ENCODE results near the gene PAGE3.

The PAGE3 gene, protein sequence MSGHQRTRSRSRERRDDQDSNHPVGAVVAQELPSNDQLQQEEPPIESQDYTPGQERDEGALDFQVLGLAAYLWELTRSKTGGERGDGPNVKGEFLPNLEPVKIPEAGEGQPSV

DNA sequence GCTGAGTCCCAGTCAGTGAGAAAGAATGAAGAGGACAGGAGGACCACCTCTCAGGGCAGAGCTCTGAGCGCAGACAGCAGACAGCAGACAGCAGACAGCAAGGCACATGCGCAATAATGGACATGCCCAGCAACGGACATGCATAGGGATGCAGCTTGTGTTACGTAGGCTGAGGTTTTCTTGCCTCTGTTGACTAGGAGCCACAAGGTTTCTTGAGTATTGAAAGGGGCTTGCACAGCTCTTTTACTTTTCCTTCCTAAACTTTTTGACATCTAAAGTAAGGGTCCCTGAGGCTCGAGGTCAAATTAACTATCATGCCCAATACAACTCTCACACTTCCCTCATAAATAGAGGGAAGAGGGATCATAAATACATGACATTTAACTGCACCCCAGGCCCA lies at the start of gene PAGE3:
Gene PAGE3 (minus strand): TSS at position 101 of the 400 bp plus-strand sequence. CDS start 1,013 bp downstream, outside the sequence.
- H3K4me2 ChIP-seq (ENCODE audit: low read length), result no peak within 1 kb of the TSS
- no peaks in the 10 kb centered on the region for H3K36me3 ChIP-seq (ENCODE audit: insufficient read depth, low read length)
- no peak within 1 kb of the TSS for H3K9ac ChIP-seq (ENCODE audit: low read length)
- no peaks in the 10 kb centered on the region for H3K9me2 ChIP-seq (ENCODE audit: low read depth, low read length)
- H3K4me1 ChIP-seq (ENCODE audit: insufficient read depth, low read length, severe bottlenecking), result no peaks in the 10 kb centered on the region
- H4K20me1 ChIP-seq (ENCODE audit: insufficient read depth, low read length), result no peaks in the 10 kb centered on the region
- H3K9me3 ChIP-seq (ENCODE audit: low read length), result no peaks in the 10 kb centered on the region
- H2AFZ ChIP-seq (ENCODE audit: low read length), result no peak within 1 kb of the TSS
- no peak within 1 kb of the TSS for H3K4me3 ChIP-seq (ENCODE audit: low read depth, low read length, poor library complexity, severe bottlenecking)
- H3K27ac ChIP-seq (ENCODE audit: low read depth, low read length, poor library complexity, severe bottlenecking), result no peak within 1 kb of the TSS
- H3K79me2 ChIP-seq (ENCODE audit: insufficient read depth, low read length), result no peaks in the 10 kb centered on the region
- H3K27me3 ChIP-seq (ENCODE audit: insufficient read depth, low read length), result no peaks in the 10 kb centered on the region
- no peaks in the 10 kb centered on the region for H3F3A ChIP-seq (ENCODE audit: insufficient read depth, low read length)
- TF ChIP-seq, protein P1, sequence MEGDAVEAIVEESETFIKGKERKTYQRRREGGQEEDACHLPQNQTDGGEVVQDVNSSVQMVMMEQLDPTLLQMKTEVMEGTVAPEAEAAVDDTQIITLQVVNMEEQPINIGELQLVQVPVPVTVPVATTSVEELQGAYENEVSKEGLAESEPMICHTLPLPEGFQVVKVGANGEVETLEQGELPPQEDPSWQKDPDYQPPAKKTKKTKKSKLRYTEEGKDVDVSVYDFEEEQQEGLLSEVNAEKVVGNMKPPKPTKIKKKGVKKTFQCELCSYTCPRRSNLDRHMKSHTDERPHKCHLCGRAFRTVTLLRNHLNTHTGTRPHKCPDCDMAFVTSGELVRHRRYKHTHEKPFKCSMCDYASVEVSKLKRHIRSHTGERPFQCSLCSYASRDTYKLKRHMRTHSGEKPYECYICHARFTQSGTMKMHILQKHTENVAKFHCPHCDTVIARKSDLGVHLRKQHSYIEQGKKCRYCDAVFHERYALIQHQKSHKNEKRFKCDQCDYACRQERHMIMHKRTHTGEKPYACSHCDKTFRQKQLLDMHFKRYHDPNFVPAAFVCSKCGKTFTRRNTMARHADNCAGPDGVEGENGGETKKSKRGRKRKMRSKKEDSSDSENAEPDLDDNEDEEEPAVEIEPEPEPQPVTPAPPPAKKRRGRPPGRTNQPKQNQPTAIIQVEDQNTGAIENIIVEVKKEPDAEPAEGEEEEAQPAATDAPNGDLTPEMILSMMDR (IDR thresholded peaks at IDR 0.05; ENCODE audit: low read length), result no peak
- TF ChIP-seq EZH2 (IDR thresholded peaks at IDR 0.05; ENCODE audit: borderline replicate concordance, low read length), result no peak

DNA sequence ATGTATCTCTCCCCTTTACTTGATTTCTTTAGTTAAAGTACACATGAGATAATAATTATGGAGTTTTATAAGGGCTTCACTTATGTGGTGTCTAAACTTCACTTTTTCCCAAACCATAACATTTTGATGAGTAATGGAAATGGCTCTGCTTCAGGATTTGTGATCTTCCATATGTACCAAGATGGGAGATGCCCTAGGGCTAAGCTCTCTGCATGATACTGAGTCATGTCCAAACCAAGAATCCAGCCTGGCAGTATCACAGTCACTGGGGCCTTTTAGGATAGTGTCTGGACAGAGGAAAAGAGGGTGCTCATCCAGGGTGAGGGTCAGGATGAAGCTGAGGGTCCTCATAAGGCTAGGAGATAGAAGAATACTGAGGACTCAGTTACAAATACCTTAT lies 47.9 kb upstream of the PAGE3 start:
- Histone ChIP-seq H3F3A (ENCODE audit: insufficient read depth, low read length) (no peaks in the 10 kb centered on the region), H3K9ac (ENCODE audit: low read length) (no peak overlapping the region), H3K9me3 (ENCODE audit: low read length) (no peaks in the 10 kb centered on the region), H3K4me3 (ENCODE audit: low read depth, low read length, poor library complexity, severe bottlenecking) (no peak overlapping the region), H3K27ac (ENCODE audit: low read depth, low read length, poor library complexity, severe bottlenecking) (no peak overlapping the region), H3K9me2 (ENCODE audit: low read depth, low read length) (no peaks in the 10 kb centered on the region), H3K4me1 (ENCODE audit: insufficient read depth, low read length, severe bottlenecking) (no peaks in the 10 kb centered on the region), H3K79me2 (ENCODE audit: insufficient read depth, low read length) (no peaks in the 10 kb centered on the region), H3K36me3 (ENCODE audit: insufficient read depth, low read length) (no peaks in the 10 kb centered on the region), H4K20me1 (ENCODE audit: insufficient read depth, low read length) (no peaks in the 10 kb centered on the region), H3K27me3 (ENCODE audit: insufficient read depth, low read length) (no peaks in the 10 kb centered on the region), H2AFZ (ENCODE audit: low read length) (no peak overlapping the region), H3K4me2 (ENCODE audit: low read length) (no peak overlapping the region)
- TF ChIP-seq EZH2 (IDR thresholded peaks at IDR 0.05; ENCODE audit: borderline replicate concordance, low read length), result no peak
- TF ChIP-seq, protein P1 (IDR thresholded peaks at IDR 0.05; ENCODE audit: low read length), result no peak

- H3K9me2 ChIP-seq (ENCODE audit: low read depth, low read length), result no peaks in the 10 kb centered on the region
- no peaks in the 10 kb centered on the region for H3K36me3 ChIP-seq (ENCODE audit: insufficient read depth, low read length)
- H3K4me1 ChIP-seq (ENCODE audit: insufficient read depth, low read length, severe bottlenecking), result no peaks in the 10 kb centered on the region
- no peaks in the 10 kb centered on the region for H3K79me2 ChIP-seq (ENCODE audit: insufficient read depth, low read length)
- H4K20me1 ChIP-seq (ENCODE audit: insufficient read depth, low read length), result no peaks in the 10 kb centered on the region
- no peak overlapping the region for H3K4me3 ChIP-seq (ENCODE audit: low read depth, low read length, poor library complexity, severe bottlenecking)
- H3K27ac ChIP-seq (ENCODE audit: low read depth, low read length, poor library complexity, severe bottlenecking), result no peak overlapping the region
- H3K27me3 ChIP-seq (ENCODE audit: insufficient read depth, low read length), result no peaks in the 10 kb centered on the region
- no peak overlapping the region for H2AFZ ChIP-seq (ENCODE audit: low read length)
- no peaks in the 10 kb centered on the region for H3K9me3 ChIP-seq (ENCODE audit: low read length)
- no peak overlapping the region for H3K4me2 ChIP-seq (ENCODE audit: low read length)
- H3K9ac ChIP-seq (ENCODE audit: low read length), result no peak overlapping the region
- TF ChIP-seq, protein P1 (IDR thresholded peaks at IDR 0.05; ENCODE audit: low read length), result no peak
- no peak for TF ChIP-seq EZH2 (IDR thresholded peaks at IDR 0.05; ENCODE audit: borderline replicate concordance, low read length)
- H3F3A ChIP-seq (ENCODE audit: insufficient read depth, low read length), result no peaks in the 10 kb centered on the region
These were observed 26.2 kb upstream of the PAGE3 start for GRCh38 chrX:55290963-55291362.
